Heart right ventricle (tissue), 16 donors: ENCODE results near the gene KHNYN. TPM values are rescaled to one million over a fixed set of nuclear protein-coding genes. Genes with fewer than 3 reads are reported as not detected.

Experiments
- ATAC-seq, 8 donors: fragments of 200-7000 bp; cut with Tn5 transposase; one replicate each; pipeline ENCODE4 v1.9.1; 2020; ENCODE audit warnings: mild to moderate bottlenecking in 8 of 8, moderate library complexity in 8 of 8, moderate number of reproducible peaks in 1 of 8
- DNase-seq, 2 donors: peaks; one replicate each; pipeline ENCODE4 v3.0.0-alpha.2; 2020
- H3K27ac ChIP-seq, 10 donors: fragments of 200-600 bp; sonication (generic) in 2 of 10; one replicate each; pipeline versions ENCODE4 v1.5.0 to v1.8.0; 2020 to 2022; ENCODE audit warnings: mild to moderate bottlenecking in 3 of 10
- H3K27me3 ChIP-seq, 7 donors: fragments of 200-600 bp; one replicate each; pipeline ENCODE4 v1.8.0; 2021 to 2022; ENCODE audit warnings: mild to moderate bottlenecking in 2 of 7
- H3K36me3 ChIP-seq, 9 donors: fragments of 200-600 bp; sonication (generic) in 1 of 9; one replicate each; pipeline versions ENCODE4 v1.5.0 to v1.8.0; 2020 to 2022; ENCODE audit warnings: mild to moderate bottlenecking in 2 of 9
- H3K4me1 ChIP-seq, 9 donors: fragments of 200-600 bp; sonication (generic) in 1 of 9; one replicate each; pipeline versions ENCODE4 v1.5.0 to v1.8.0; 2020 to 2022; ENCODE audit warnings: mild to moderate bottlenecking in 4 of 9
- H3K4me3 ChIP-seq, 10 donors: fragments of 200-600 bp; sonication (generic) in 2 of 10; one replicate each; pipeline versions ENCODE4 v1.5.0 to v1.8.0; 2020 to 2022; ENCODE audit warnings: mild to moderate bottlenecking in 7 of 10, moderate library complexity in 2 of 10
- H3K9me3 ChIP-seq, 11 donors: fragments of 200-600 bp in 10 of 11; sonication (generic) in 2 of 11; one replicate each; pipeline versions ENCODE4 v1.5.0 to v1.8.0; 2013 to 2022; ENCODE audit warnings: mild to moderate bottlenecking in 2 of 11, control low read depth in 1 of 11, moderate library complexity in 1 of 11
- WGBS, 2 donors: extraction: QIAGEN DNeasy Blood & Tissue Kit; methylation state at CpG; one replicate each; pipeline ENCODE4 v1.1.7; 2013; ENCODE audit warnings: inconsistent platforms in 1 of 2; 5-methylcytosine and 5-hydroxymethylcytosine counted together
- intact Hi-C, 10 donors: fragments of 100-400 bp; cut with DNase I; formaldehyde crosslinking; loops; one replicate each; pipeline versions ENCODE4 v1.11.1 to v1.14.2; 2022
- polyA plus RNA-seq, 2 donors: library from polyadenylated mRNA; stranded (reverse); fragments of 200-250 nt; gene quantifications; one replicate each; pipeline ENCODE4 v1.2.3, GENCODE V29; 2013
- total RNA-seq, 10 donors: library from RNA; stranded (reverse); fragmentation: NEBNext Ultra II Directional in 3 of 10; extraction: Animal tissue kit (Norgen Biotek cat#: 25700) in 3 of 10; gene quantifications; one replicate each; pipeline versions ENCODE4 v1.2.1 to v1.2.4, GENCODE V29; 2021 to 2023
- TF ChIP-seq, protein P1 (sequence below), 9 donors: fragments of 200-600 bp; sonication (generic) in 2 of 9; IDR thresholded peaks; one replicate each; pipeline versions ENCODE4 v1.5.0 to v1.8.0; 2021 to 2022; ENCODE audit warnings: antibody characterized with exemption in 9 of 9, mild to moderate bottlenecking in 5 of 9, moderate library complexity in 1 of 9
- donor health status: Arrhythmogenic right ventricular cardiomyopathy.
- donor health status: ischemic (EF 13 %, LVEDD 7.1; RV severe dilation, severe dysfunction).
- donor health status: healthy with polysubstance abuse.
- donor health status: DM: no; HTN: yes; CAD: no.
- donor health status: DM: no; HTN: no; CAD: no.
- donor health status: ischemic (EF 25% LVEDD 6.9; RV normal size, moderate dysfunction).
- donor health status: ischemic (EF 25% LVEDD 5.7; RV mildly dilated, moderate dysfunction).
- donor health status: healthy.
- donor health status: DM: yes; HTN: yes; CAD: no.
- donor health status: Ischemic cardiomyopathy.
- donor health status: ischemic (EF 35%, LVEDD 5.7; RV mildly dilated, moderate dysfunction).
- donor health status: nonischemic (EF 11% LVEDD 7.7; RV severe dilation, severe dysfunction).
- donor health status: DM: yes; HTN: yes; CAD: no.
- donor health status: PGD.
- donor health status: ischemic (EF 29% LVEDD 5.4; RV normal size, mild dysfunction).
- donor health status: nonischemic (EF 23%, LVEDD 6.1; RV moderate dilation, normal function).

The KHNYN gene
- total and polyA plus RNA-seq, 12 donors = 14.0 to 30.1 (median 17.9) TPM

DNA sequence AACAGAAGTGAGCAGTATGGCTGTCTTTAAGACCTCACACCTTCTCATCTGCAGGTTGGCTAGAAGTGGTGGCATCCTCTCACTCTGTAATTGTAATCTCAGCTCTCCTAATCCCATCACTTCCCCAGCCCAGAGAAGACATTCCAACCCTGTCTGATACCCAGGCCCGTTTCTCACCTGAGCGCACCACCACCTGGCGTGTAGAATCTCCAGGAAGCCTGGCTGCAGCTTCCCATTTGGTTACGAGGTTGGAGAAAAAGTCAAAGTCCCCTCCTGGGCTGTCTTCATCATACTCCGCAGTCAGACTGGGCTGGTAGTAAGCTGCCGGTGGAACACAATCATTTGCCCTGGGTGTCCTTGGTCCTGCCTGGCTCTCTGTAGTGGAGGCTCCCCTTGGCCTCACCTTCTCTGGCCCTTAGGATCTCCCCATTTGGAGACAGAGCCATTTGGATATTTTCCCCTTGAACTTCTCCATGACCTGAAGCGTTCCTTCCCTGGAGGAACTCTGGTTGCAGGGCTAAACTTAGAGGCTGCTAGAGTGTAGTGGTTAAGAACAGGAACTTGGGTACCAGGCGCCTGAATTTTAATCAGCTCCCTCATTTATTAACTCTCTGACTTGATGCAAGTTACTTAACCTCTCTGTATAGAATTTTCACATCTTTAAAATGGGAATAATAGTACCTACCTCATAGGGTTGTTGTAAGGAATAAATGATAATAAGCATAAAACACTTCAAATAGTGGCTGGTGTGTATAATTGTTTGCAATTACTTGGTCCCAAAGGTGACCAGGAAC is 11.0 kb downstream of the KHNYN start:
- Histone ChIP-seq H3K4me3 (no peak overlapping the region), H3K4me1 (peaks cover 7 to 69% (median 66%) of the 10 kb centered on the region in 9 donors), H3K27ac (peak overlapping the region in 4 of 10 donors; percentile 1 to 100 (median 96)), H3K27me3 (no peaks in the 10 kb centered on the region), H3K9me3 (no peaks in the 10 kb centered on the region), H3K36me3 (peaks cover 0 to 57% (median 46%) of the 10 kb centered on the region in 9 donors)
- intact Hi-C loops = no loop called here
- DNase-seq (no peak), ATAC-seq (no peak)
- TF ChIP-seq, protein P1, sequence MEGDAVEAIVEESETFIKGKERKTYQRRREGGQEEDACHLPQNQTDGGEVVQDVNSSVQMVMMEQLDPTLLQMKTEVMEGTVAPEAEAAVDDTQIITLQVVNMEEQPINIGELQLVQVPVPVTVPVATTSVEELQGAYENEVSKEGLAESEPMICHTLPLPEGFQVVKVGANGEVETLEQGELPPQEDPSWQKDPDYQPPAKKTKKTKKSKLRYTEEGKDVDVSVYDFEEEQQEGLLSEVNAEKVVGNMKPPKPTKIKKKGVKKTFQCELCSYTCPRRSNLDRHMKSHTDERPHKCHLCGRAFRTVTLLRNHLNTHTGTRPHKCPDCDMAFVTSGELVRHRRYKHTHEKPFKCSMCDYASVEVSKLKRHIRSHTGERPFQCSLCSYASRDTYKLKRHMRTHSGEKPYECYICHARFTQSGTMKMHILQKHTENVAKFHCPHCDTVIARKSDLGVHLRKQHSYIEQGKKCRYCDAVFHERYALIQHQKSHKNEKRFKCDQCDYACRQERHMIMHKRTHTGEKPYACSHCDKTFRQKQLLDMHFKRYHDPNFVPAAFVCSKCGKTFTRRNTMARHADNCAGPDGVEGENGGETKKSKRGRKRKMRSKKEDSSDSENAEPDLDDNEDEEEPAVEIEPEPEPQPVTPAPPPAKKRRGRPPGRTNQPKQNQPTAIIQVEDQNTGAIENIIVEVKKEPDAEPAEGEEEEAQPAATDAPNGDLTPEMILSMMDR (IDR thresholded peaks at IDR 0.05) = no peak
- WGBS, 2 donors = 84 to 87% methylated on average over 8 of the region's 8 CpGs

DNA sequence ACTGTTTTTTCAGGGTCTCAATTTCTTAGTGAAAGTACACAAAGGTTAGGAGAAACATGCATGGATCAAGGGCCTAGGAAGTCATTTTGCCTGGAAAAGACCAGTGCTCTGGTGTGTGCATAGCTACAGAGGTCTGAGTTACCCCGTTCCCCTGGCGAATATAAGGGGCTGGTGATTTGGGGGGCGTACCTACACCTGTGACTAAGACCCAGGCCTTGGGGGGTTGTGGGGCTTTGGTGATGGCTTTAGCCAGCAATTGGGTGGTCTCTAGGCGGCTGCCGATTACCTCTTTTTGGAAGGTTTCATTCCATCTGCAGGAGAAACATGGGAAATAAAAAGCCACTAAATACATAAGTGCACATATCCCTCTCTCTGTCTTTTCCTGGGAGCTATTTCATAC is 11.7 kb downstream of the KHNYN start:
- intact Hi-C loops = no loop called here
- Histone ChIP-seq H3K9me3 (no peaks in the 10 kb centered on the region), H3K4me3 (peak overlapping the region; percentile 55 to 86 (median 72)), H3K36me3 (peaks cover 0 to 51% (median 39%) of the 10 kb centered on the region in 9 donors), H3K27ac (peak overlapping the region; percentile 94 to 100 (median 99)), H3K4me1 (peaks cover 7 to 62% (median 59%) of the 10 kb centered on the region in 9 donors), H3K27me3 (no peaks in the 10 kb centered on the region)
- DNase-seq (no peak), ATAC-seq (no peak)
- TF ChIP-seq, protein P1 (IDR thresholded peaks at IDR 0.05) = no peak
- 53 to 56% methylated on average over 5 of the region's 5 CpGs for WGBS, 2 donors

DNA sequence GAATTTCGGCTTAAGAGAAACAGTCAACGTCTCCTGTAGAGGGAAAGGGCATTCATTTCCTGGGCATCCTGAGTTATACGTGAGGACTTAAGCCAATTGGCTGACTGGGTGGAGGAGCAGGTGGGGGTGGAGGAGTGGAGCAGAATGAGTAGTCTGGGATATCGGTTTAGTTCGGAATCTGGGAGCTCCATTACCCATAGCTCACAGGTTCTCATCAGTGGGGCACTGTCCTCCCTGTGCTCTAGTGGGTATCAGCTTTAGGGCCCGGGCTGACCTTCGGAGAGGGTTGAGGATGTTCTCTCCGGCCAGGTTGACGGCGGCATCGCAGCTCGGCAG is 12.1 kb downstream of the KHNYN start:
- Histone ChIP-seq H3K27me3 (no peaks in the 10 kb centered on the region), H3K4me1 (peaks cover 7 to 58% (median 55%) of the 10 kb centered on the region in 9 donors), H3K36me3 (peaks cover 0 to 48% (median 37%) of the 10 kb centered on the region in 9 donors), H3K9me3 (no peaks in the 10 kb centered on the region), H3K4me3 (peak overlapping the region; percentile 55 to 86 (median 72)), H3K27ac (peak overlapping the region; percentile 94 to 100 (median 99))
- 1 to 5% methylated on average over 12 of the region's 12 CpGs for WGBS, 2 donors
- DNase-seq (no peak), ATAC-seq (no peak)
- intact Hi-C loops = loop anchor here in 1 of 10 donors (2.0 kb wide), 1 partner anchor 199 kb away; the partner anchor contains the start of gene TINF2
- TF ChIP-seq, protein P1 (IDR thresholded peaks at IDR 0.05) = no peak

DNA sequence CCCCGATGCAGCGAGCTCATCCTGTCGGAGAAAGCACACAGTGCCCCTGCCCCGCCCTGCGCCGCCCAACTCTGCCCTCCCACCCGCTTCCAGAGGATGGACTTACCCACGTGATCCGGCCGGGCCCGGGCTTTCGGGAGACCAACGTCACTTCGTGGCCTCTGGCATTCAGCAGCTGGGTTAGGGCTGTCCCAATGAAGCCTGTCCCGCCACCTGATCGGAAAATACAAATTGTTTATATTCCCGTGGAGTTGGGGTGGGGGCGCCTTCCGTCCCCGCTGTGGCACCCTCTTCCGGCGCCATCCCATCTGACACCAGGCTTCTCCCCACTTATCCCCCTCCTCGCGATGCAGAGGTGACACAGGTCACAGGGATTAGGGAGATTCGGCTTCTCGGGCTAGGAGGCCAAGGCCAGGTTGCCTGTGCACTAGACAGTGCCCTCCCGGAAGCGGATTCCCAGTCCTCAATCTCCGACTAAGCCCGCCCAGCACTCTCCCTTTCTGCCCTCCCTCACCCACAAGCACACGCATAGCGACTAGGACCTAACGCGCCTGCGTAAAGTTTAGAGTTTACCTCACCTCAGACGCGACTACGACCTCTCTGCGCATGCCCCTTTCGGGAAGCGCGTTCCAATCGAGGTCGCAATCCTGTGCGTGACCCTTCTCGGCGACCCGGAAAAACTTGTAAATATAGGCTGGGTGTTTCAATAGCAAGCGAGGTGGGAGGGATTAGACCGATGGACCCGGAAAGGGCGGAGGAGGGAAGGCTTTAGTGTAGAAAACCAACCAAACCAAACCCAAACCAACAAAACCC is 12.7 kb downstream of the KHNYN start, which contains the start of gene SDR39U1:
Gene SDR39U1 (minus strand): TSS at position 537 of the 813 bp plus-strand sequence. CDS start 7 bp downstream, at position 530.
- Histone ChIP-seq H3K4me3 (peak within 1 kb of the TSS; percentile 55 to 86 (median 72)), H3K4me1 (peaks cover 4 to 53% (median 50%) of the 10 kb centered on the region in 9 donors), H3K27me3 (no peaks in the 10 kb centered on the region), H3K9me3 (no peaks in the 10 kb centered on the region), H3K27ac (peak within 1 kb of the TSS; percentile 94 to 100 (median 99)), H3K36me3 (peaks cover 0 to 43% (median 32%) of the 10 kb centered on the region in 9 donors)
- TF ChIP-seq, protein P1 (IDR thresholded peaks at IDR 0.05) = peak in 3 of 9 donors; percentile 12 to 22 (median 12)
- DNase-seq (peak; percentile 95 to 99), ATAC-seq (peak; percentile 91 to 97 (median 96))
- 0 to 1% methylated on average over 52 of the region's 52 CpGs for WGBS, 2 donors
- intact Hi-C loops = loop anchor here in 1 of 10 donors (2.0 kb wide), 1 partner anchor 200 kb away; the partner anchor contains the start of gene TINF2
